ENCODE measurements around the gene PDE4D. TPM values are rescaled to one million over a fixed set of nuclear protein-coding genes. Genes with fewer than 3 reads are reported as not detected.

Gene PDE4D
- total and polyA plus RNA-seq, 10 of the 15 experiments (the other 5 are each of a cell fraction or from before 2014, with no cell fraction given) = 0.87 to 4.1 (median 2.2) TPM

- RAD21 ChIA-PET (ENCODE audit: unreplicated experiment) = no interaction called here
- H3K4me3 ChIP-seq = no peak overlapping the region
- no peaks in the 10 kb centered on the region for H3K9me3 ChIP-seq (replicated peaks; ENCODE audit: control insufficient read depth, insufficient read depth, low read length)
- POLR2A ChIA-PET = no interaction called here
- TF ChIP-seq, protein P1, sequence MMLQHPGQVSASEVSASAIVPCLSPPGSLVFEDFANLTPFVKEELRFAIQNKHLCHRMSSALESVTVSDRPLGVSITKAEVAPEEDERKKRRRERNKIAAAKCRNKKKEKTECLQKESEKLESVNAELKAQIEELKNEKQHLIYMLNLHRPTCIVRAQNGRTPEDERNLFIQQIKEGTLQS (IDR thresholded peaks at IDR 0.05; ENCODE audit: borderline replicate concordance, extremely low read depth, low read depth, low read length) = no peak
- TF ChIP-seq RCOR1 (conservative IDR thresholded peaks at IDR 0.05; ENCODE audit: low read depth, low read length) (no peak), CTCF (IDR thresholded peaks at IDR 0.05 in 2 of 3, conservative IDR thresholded peaks at IDR 0.05 in 1 of 3; ENCODE audit: control insufficient read depth in 2 of 3, extremely low read depth in 1 of 3, insufficient read depth in 1 of 3, low read depth in 3 of 3, low read length in 3 of 3) (no peak), CBFB (IDR thresholded peaks at IDR 0.05; ENCODE audit: low read depth) (no peak), KLF5 (IDR thresholded peaks at IDR 0.05; ENCODE audit: partially characterized antibody) (no peak), DPF2 (IDR thresholded peaks at IDR 0.05) (no peak), SREBF2 (IDR thresholded peaks at IDR 0.05; ENCODE audit: low read length) (no peak), MXI1 (IDR thresholded peaks at IDR 0.05; ENCODE audit: low read depth, low read length) (no peak), CHD1 (IDR thresholded peaks at IDR 0.05; ENCODE audit: low read depth, low read length) (no peak), MAX (IDR thresholded peaks at IDR 0.05; ENCODE audit: low read depth, low read length) (no peak), ZNF384 (IDR thresholded peaks at IDR 0.05; ENCODE audit: borderline replicate concordance, low read depth, low read length) (no peak), RB1 (IDR thresholded peaks at IDR 0.05; ENCODE audit: borderline replicate concordance) (no peak), IKZF1 (conservative IDR thresholded peaks at IDR 0.05) (no peak), POLR2AphosphoS2 (IDR thresholded peaks at IDR 0.05; ENCODE audit: low read depth, low read length) (no peak), SIX5 (IDR thresholded peaks at IDR 0.05; ENCODE audit: low read depth, low read length, severe bottlenecking) (no peak), USF2 (IDR thresholded peaks at IDR 0.05; ENCODE audit: borderline replicate concordance, low read depth, low read length) (no peak)
- TF ChIP-seq, protein P2, sequence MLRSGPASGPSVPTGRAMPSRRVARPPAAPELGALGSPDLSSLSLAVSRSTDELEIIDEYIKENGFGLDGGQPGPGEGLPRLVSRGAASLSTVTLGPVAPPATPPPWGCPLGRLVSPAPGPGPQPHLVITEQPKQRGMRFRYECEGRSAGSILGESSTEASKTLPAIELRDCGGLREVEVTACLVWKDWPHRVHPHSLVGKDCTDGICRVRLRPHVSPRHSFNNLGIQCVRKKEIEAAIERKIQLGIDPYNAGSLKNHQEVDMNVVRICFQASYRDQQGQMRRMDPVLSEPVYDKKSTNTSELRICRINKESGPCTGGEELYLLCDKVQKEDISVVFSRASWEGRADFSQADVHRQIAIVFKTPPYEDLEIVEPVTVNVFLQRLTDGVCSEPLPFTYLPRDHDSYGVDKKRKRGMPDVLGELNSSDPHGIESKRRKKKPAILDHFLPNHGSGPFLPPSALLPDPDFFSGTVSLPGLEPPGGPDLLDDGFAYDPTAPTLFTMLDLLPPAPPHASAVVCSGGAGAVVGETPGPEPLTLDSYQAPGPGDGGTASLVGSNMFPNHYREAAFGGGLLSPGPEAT (IDR thresholded peaks at IDR 0.05; ENCODE audit: low read depth) = no peak
- H3K4me2 ChIP-seq (ENCODE audit: control insufficient read depth, insufficient read depth) = no peak overlapping the region
- no TSS peak for BruUV-seq (replicated peaks)
- CTCF ChIA-PET = interaction anchor here (0.9 to 1.8 kb wide), 3 partner anchors 12 to 173 kb away, joined by 3 to 7 read pairs (median 3); no protein-coding TSS in a partner anchor
- H4K20me1 ChIP-seq (ENCODE audit: control insufficient read depth, insufficient read depth) = no peaks in the 10 kb centered on the region
- DNase-seq (ENCODE audit: low read depth, low spot score) (no peak), FAIRE-seq (no peak), ATAC-seq (no peak)
- no peaks in the 10 kb centered on the region; a peak in 1 of 4 replicates for H3K27me3 ChIP-seq (replicated peaks in 1 of 2; ENCODE audit: control insufficient read depth in 2 of 2, insufficient read depth in 2 of 2, low read length in 1 of 2)
- H3K9ac ChIP-seq (ENCODE audit: control insufficient read depth, insufficient read depth, low read length) = no peak overlapping the region
- H3K79me2 ChIP-seq (ENCODE audit: control insufficient read depth, insufficient read depth, low read length) = no peaks in the 10 kb centered on the region
- H2AFZ ChIP-seq (ENCODE audit: control insufficient read depth, low read depth, low read length) = no peak overlapping the region
- no peaks in the 10 kb centered on the region for H3K36me3 ChIP-seq (ENCODE audit: control insufficient read depth in 2 of 2, insufficient read depth in 2 of 2, low read length in 1 of 2)
- intact Hi-C loops (cut with micrococcal nuclease; ENCODE audit: unreplicated experiment) = no loop called here
- H3K27ac ChIP-seq (ENCODE audit: control insufficient read depth, insufficient read depth) = no peak overlapping the region
- H3K4me1 ChIP-seq (ENCODE audit: control insufficient read depth, insufficient read depth, low read length) = no peaks in the 10 kb centered on the region
- in situ Hi-C loops (cut with MboI) = no loop called here
- SMC1A ChIA-PET (ENCODE audit: uncharacterized antibody, unreplicated experiment) = no interaction called here
Observed at GRCh38 chr5:59208474-59208873, 685.1 kb downstream of the PDE4D start.

Data from GM12878 (cell line).